IMR-90 (cell line): Measurements from ENCODE around the gene DIP2C. TPM values are rescaled to one million over a fixed set of nuclear protein-coding genes. Genes with fewer than 3 reads are reported as not detected.

Experiments used
- ATAC-seq: fragments of 200-7000 bp; cut with Tn5 transposase; 2 replicates; pipeline ENCODE4 v1.9.1; 2020; ENCODE audit warnings: low read depth, mild to moderate bottlenecking, moderate library complexity
- BruUV-seq: library from RNA; stranded (reverse); fragments of 400-500 nt; replicated peaks from 2 replicates; lab custom pipeline; 2021; lab: Mats Ljungman, UMichigan
- CTCF ChIA-PET: fragments of 300-600 bp; formaldehyde crosslinking; extraction: SDS; loops from one replicate; lab custom pipeline; 2021; ENCODE audit warnings: antibody characterized with exemption; lab: Yijun Ruan, JAX
- POLR2A ChIA-PET: fragments of 300-600 bp; sonication (Branson Sonifier 250); formaldehyde crosslinking; loops from one replicate; lab custom pipeline; 2022; ENCODE audit warnings: antibody characterized with exemption; ENCODE audit not compliant: unreplicated experiment; lab: Charles Lee
- DNase-seq: peaks from one replicate; pipeline ENCODE4 v3.0.0; 2013
- H2AFZ ChIP-seq: replicated peaks from 2 replicates; pipeline ENCODE3; 2013; ENCODE audit warnings: low read length, mild to moderate bottlenecking; ENCODE audit not compliant: poor library complexity
- H2AK5ac ChIP-seq: 2 replicates; pipeline ENCODE4 v1.6.1; 2013; ENCODE audit warnings: low read depth, low read length, inconsistent platforms
- H2AK9ac ChIP-seq: replicated peaks from 2 replicates; pipeline ENCODE3; 2013; ENCODE audit warnings: mild to moderate bottlenecking, low read depth, low read length, moderate library complexity; ENCODE audit not compliant: poor library complexity
- H2BK120ac ChIP-seq: 2 replicates; pipeline ENCODE4 v1.6.1; 2013; ENCODE audit warnings: low read depth, low read length, inconsistent platforms
- H2BK15ac ChIP-seq: 3 replicates; pipeline ENCODE4 v1.6.1; 2013; ENCODE audit warnings: low read depth, low read length, inconsistent platforms
- H2BK20ac ChIP-seq: 2 replicates; pipeline ENCODE4 v1.6.1; 2013; ENCODE audit warnings: low read depth, mild to moderate bottlenecking, inconsistent platforms, low read length, moderate library complexity
- H2BK5ac ChIP-seq: 2 replicates; pipeline ENCODE4 v1.6.1; 2013; ENCODE audit warnings: mild to moderate bottlenecking, low read depth, low read length, inconsistent platforms; ENCODE audit not compliant: poor library complexity, severe bottlenecking
- H3K14ac ChIP-seq: replicated peaks from 2 replicates; pipeline ENCODE4 v1.6.1; 2013; ENCODE audit warnings: low read depth, low read length, inconsistent platforms
- H3K18ac ChIP-seq: 2 replicates; pipeline ENCODE4 v1.6.1; 2013; ENCODE audit warnings: low read depth, low read length, control low read depth
- H3K23ac ChIP-seq: 2 replicates; pipeline ENCODE4 v1.6.1; 2013; ENCODE audit warnings: low read depth, low read length, inconsistent platforms
- H3K27ac ChIP-seq: 2 replicates; pipeline ENCODE4 v1.5.1; 2013; ENCODE audit warnings: mild to moderate bottlenecking, control low read depth, low read length; ENCODE audit not compliant: insufficient read depth
- H3K27me3 ChIP-seq: 2 replicates; pipeline ENCODE4 v1.6.1; 2013; ENCODE audit warnings: low read length; ENCODE audit not compliant: control insufficient read depth, insufficient read depth
- H3K36me3 ChIP-seq: 2 replicates; pipeline ENCODE4 v1.6.1; 2013; ENCODE audit warnings: low read length, mixed read lengths; ENCODE audit not compliant: control insufficient read depth, insufficient read depth
- H3K4ac ChIP-seq: 2 replicates; pipeline ENCODE4 v1.6.1; 2013; ENCODE audit warnings: low read depth, low read length, inconsistent platforms
- H3K4me1 ChIP-seq: 2 replicates; pipeline ENCODE4 v1.6.1; 2013; ENCODE audit warnings: low read length, mixed read lengths; ENCODE audit not compliant: control insufficient read depth, insufficient read depth
- H3K4me2 ChIP-seq: 2 replicates; pipeline ENCODE4 v1.6.1; 2013; ENCODE audit warnings: low read depth, mild to moderate bottlenecking, control low read depth, low read length, moderate library complexity
- H3K4me3 ChIP-seq: 2 replicates; pipeline ENCODE4 v1.5.1; 2013; ENCODE audit warnings: low read depth, mild to moderate bottlenecking, control low read depth, low read length, moderate library complexity; ENCODE audit not compliant: insufficient read depth
- H3K56ac ChIP-seq: 2 replicates; pipeline ENCODE4 v1.6.1; 2013; ENCODE audit warnings: low read length, inconsistent platforms; ENCODE audit not compliant: insufficient read depth; ENCODE audit errors: extremely low read depth
- H3K79me1 ChIP-seq, 2 experiments: 2 replicates each; pipeline ENCODE4 v1.6.1; 2013; ENCODE audit warnings: low read length in 2 of 2, inconsistent platforms in 1 of 2, low read depth in 1 of 2
- H3K9ac ChIP-seq: 2 replicates; pipeline ENCODE4 v1.6.1; 2013; ENCODE audit warnings: low read depth, low read length, control low read depth
- H3K9me1 ChIP-seq: 2 replicates; pipeline ENCODE4 v1.6.1; 2013; ENCODE audit warnings: low read length, inconsistent platforms; ENCODE audit not compliant: insufficient read depth
- H3K9me3 ChIP-seq: 2 replicates; pipeline ENCODE4 v1.6.1; 2013; ENCODE audit warnings: low read length; ENCODE audit not compliant: control insufficient read depth, insufficient read depth
- H4K20me1 ChIP-seq: 2 replicates; pipeline ENCODE4 v1.6.1; 2013; ENCODE audit warnings: low read length, inconsistent platforms; ENCODE audit not compliant: insufficient read depth
- H4K5ac ChIP-seq: 2 replicates; pipeline ENCODE4 v1.6.1; 2013; ENCODE audit warnings: mild to moderate bottlenecking, low read depth, low read length, control low read depth
- H4K8ac ChIP-seq, 2 experiments: 2 replicates each; pipeline ENCODE4 v1.6.1; 2013; ENCODE audit warnings: low read depth in 2 of 2, low read length in 2 of 2, control low read depth in 1 of 2, inconsistent platforms in 1 of 2
- H4K91ac ChIP-seq: 2 replicates; pipeline ENCODE4 v1.6.1; 2013; ENCODE audit warnings: low read depth, low read length, inconsistent platforms; ENCODE audit not compliant: insufficient read depth
- BHLHE40 ChIP-seq: fragments of 150-350 bp; IDR thresholded peaks from 2 replicates; pipeline ENCODE4 v1.6.1; 2016; ENCODE audit warnings: mild to moderate bottlenecking, low read depth, low read length
- CHD1 ChIP-seq: IDR thresholded peaks from 2 replicates; pipeline ENCODE4 v1.6.1; 2012; ENCODE audit warnings: low read depth, low read length, improper control_type of control experiment
- ELK1 ChIP-seq: fragments of 150-350 bp; IDR thresholded peaks from 2 replicates; pipeline ENCODE4 v1.6.1; 2016; ENCODE audit warnings: low read depth, mild to moderate bottlenecking, low read length, moderate library complexity, borderline replicate concordance
- MAFK ChIP-seq: IDR thresholded peaks from 2 replicates; pipeline ENCODE4 v1.6.1; 2012; ENCODE audit warnings: low read depth, low read length, improper control_type of control experiment
- POLR2A ChIP-seq: IDR thresholded peaks from 2 replicates; pipeline ENCODE4 v1.6.1; 2012; ENCODE audit warnings: mild to moderate bottlenecking, low read depth, low read length
- RAD21 ChIP-seq: IDR thresholded peaks from 2 replicates; pipeline ENCODE4 v1.6.1; 2012; ENCODE audit warnings: low read length, improper control_type of control experiment
- RCOR1 ChIP-seq: IDR thresholded peaks from 2 replicates; pipeline ENCODE4 v1.6.1; 2012; ENCODE audit warnings: mild to moderate bottlenecking, low read length, improper control_type of control experiment; ENCODE audit not compliant: insufficient replicate concordance
- WGBS, 2 experiments: methylation state at CpG; one replicate each; pipeline versions ENCODE4 v1.1.5 to v1.1.7; 2013; ENCODE audit warnings: missing lambda C conversion rate in 2 of 2; ENCODE audit not compliant: insufficient read length in 1 of 2; ENCODE audit errors: extremely low coverage in 2 of 2; 5-methylcytosine and 5-hydroxymethylcytosine counted together
- dilution Hi-C: fragments of 300-500 bp; cut with HindIII; formaldehyde crosslinking; loops from one replicate; pipeline ENCODE4 v1.14.3; 2018; ENCODE audit warnings: low sequenced_read_pairs; ENCODE audit not compliant: unreplicated experiment
- in situ Hi-C: fragments of 300-500 bp; cut with MboI; formaldehyde crosslinking; loops from 3 replicates; pipeline ENCODE4 v1.14.3; 2019; ENCODE audit warnings: low sequenced_read_pairs, inconsistent platforms, mixed read lengths
- intact Hi-C: fragments of 100-400 bp; cut with micrococcal nuclease; formaldehyde crosslinking; loops from 2 replicates; pipeline ENCODE4 v1.10.0; 2022
- polyA plus RNA-seq, 3 experiments: library from polyadenylated mRNA; depleted of rRNA; stranded (reverse); fragments of >200 nt; gene quantifications; 2 replicates each; pipeline ENCODE4 v1.2.3, GENCODE V29; 2012; ENCODE audit warnings: low replicate concordance in 1 of 3
- total RNA-seq: library from RNA; depleted of rRNA; stranded (reverse); fragments of >200 nt; gene quantifications from 2 replicates; pipeline ENCODE4 v1.2.3, GENCODE V29; 2012
- TF ChIP-seq, protein P1 (sequence below): fragments of 150-350 bp; IDR thresholded peaks from 2 replicates; pipeline ENCODE4 v1.6.1; 2017; ENCODE audit warnings: mild to moderate bottlenecking, antibody characterized with exemption, low read length, low read depth

The DIP2C gene
- total and polyA plus RNA-seq, 2 of the 4 experiments (the other 2 are of a cell fraction), result 8.6 to 17.3 TPM

GRCh38 chr10:475709-476454 lies 213.6 kb downstream of the DIP2C start:
- H2BK20ac ChIP-seq, result no peak overlapping the region
- no peak overlapping the region for H2AK5ac ChIP-seq
- no peak overlapping the region for H3K23ac ChIP-seq
- peaks cover 18 to 68% of the 10 kb centered on the region in 2 experiments for H3K79me1 ChIP-seq
- intact Hi-C loops (no loop called here), in situ Hi-C loops (no loop called here), dilution Hi-C loops (no loop called here)
- no peak overlapping the region for H3K14ac ChIP-seq
- peaks cover 30% of the 10 kb centered on the region for H3K36me3 ChIP-seq
- ChIA-PET POLR2A (no interaction called here), CTCF (no interaction called here)
- H3K4ac ChIP-seq, result no peak overlapping the region
- H2AK9ac ChIP-seq, result no peak overlapping the region
- H2BK5ac ChIP-seq, result no peak overlapping the region
- H4K8ac ChIP-seq, result no peak overlapping the region
- H3K27me3 ChIP-seq, result no peaks in the 10 kb centered on the region
- no peak overlapping the region for H3K9ac ChIP-seq
- no peak overlapping the region for H2BK120ac ChIP-seq
- H3K9me1 ChIP-seq, result peaks cover 21% of the 10 kb centered on the region
- no peaks in the 10 kb centered on the region; the same call in 1 of the 2 replicates for H3K4me1 ChIP-seq
- no peak overlapping the region for H4K5ac ChIP-seq
- ATAC-seq, result no peak
- H4K20me1 ChIP-seq, result peaks cover 7% of the 10 kb centered on the region
- BruUV-seq, result no TSS peak
- no peak overlapping the region for H3K18ac ChIP-seq
- H2AFZ ChIP-seq, result no peak overlapping the region
- H3K56ac ChIP-seq, result no peak overlapping the region
- H2BK15ac ChIP-seq, result no peak overlapping the region
- TF ChIP-seq ELK1 (no peak), RCOR1 (no peak), CHD1 (no peak), MAFK (no peak), BHLHE40 (no peak), RAD21 (no peak), POLR2A (no peak)
- TF ChIP-seq, protein P1, sequence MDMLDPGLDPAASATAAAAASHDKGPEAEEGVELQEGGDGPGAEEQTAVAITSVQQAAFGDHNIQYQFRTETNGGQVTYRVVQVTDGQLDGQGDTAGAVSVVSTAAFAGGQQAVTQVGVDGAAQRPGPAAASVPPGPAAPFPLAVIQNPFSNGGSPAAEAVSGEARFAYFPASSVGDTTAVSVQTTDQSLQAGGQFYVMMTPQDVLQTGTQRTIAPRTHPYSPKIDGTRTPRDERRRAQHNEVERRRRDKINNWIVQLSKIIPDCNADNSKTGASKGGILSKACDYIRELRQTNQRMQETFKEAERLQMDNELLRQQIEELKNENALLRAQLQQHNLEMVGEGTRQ, result no peak
- no peak overlapping the region for H3K4me3 ChIP-seq
- H3K27ac ChIP-seq, result no peak overlapping the region
- DNase-seq, result no peak
- no peak overlapping the region for H4K91ac ChIP-seq
- WGBS, 2 experiments, result 96% methylated on average over 12 of the region's 23 CpGs; no CpG with 5 or more reads in 1 of the 2 experiments
- no peak overlapping the region for H3K4me2 ChIP-seq
- no peaks in the 10 kb centered on the region for H3K9me3 ChIP-seq
